Effector CD8-positive, alpha-beta T cell (primary cell): ENCODE data around the gene GOLGA8J.
"Not testable (repeated sequence)": the region's sequence is repeated elsewhere in the genome, so short reads cannot be mapped to it uniquely, and the experiment has no call there.

ENCODE experiments used
- DNase-seq: peaks from one replicate; lab custom pipeline; 2025; lab: John Stamatoyannopoulos, UW

Gene GOLGA8J

DNA sequence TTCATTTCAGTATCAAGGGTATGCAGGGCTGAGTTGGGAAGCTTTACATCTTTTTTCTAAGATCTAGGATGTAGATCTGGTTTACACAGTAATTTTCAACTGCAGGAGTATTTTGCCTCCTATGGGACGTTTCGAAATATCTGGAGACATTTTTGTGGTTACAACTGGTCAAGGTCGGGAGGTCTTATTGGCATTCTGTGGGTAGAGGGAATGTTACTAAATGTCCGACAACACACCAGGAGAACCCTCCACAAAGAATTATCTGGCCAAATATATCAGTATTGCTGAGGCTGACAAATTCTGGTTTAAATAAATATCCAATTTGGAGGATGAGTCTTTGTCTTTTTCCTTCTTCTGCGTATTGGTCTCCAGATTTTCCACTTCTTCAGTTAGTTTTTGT lies 1.9 kb upstream of the GOLGA8J start:
- not testable (repeated sequence) for DNase-seq

DNA sequence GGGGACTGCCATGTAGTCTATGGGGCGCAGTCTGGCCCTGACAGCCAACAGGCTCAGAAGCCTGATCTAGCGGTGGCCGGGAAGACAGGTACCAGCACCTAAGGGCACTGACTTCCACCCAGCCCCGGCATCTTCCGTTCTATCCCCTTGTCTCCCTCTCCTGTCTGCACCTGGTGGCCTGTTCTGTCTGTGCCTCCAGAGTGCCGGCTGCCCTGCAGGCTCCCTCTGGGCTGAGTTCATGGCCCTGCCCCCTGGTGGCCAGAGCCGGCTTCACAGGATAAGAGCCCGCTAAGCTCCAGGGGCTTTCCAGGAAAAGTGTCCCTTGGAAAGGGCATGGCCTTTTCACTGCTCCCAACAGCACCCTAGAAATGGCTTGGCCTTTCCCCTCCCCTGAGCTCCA lies 15.1 kb downstream of the GOLGA8J start:
- not testable (repeated sequence) for DNase-seq

DNA sequence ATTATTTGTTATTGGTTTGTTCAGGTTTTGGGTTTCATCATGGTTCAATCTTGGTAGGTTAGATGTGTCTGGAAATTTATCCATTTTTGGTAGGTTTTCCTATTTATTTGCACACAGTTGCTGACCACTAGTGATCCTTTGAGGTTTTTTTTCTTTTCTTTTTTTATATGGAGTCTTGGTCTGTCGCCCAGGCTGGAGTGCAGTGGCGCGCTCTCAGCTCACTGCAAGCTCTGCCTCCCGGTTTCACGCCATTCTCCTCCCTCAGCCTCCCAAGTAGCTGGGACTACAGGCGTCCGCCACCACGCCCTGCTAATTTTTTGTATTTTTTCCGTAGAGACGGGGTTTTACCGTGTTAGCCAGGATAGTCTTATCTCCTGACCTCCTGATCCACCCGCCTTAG lies 20.1 kb downstream of the GOLGA8J start:
- not testable (repeated sequence) for DNase-seq

DNA sequence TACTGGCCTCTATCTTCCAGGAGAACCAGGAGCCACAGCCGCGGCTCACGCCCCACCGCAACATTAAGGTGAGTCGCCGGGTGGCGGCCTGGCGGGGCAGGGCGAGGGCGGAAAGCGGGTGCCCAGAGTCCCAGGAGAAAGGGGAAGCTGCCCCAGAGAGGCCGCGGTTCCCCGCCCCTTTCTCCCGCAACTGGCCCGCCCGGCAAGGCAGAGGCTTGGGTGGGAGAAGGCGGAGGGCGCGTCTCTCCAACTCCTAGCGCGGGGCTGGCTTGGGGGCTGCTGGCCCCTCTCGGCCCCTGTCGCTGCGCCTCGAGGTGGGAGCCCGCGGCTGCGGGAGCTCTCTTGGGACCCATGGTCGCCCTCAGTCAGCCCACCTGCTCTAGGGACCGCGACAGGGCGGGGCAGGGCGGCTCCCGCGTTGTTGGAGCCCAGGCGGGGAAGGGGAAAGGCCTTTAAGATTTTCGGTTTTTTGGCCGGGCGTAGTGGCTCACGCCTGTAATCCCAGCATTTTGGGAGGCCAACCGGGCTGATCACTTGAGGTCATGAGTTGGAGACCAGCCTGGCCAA lies 21.3 kb downstream of the GOLGA8J start:
- DNase-seq: not testable (repeated sequence)

DNA sequence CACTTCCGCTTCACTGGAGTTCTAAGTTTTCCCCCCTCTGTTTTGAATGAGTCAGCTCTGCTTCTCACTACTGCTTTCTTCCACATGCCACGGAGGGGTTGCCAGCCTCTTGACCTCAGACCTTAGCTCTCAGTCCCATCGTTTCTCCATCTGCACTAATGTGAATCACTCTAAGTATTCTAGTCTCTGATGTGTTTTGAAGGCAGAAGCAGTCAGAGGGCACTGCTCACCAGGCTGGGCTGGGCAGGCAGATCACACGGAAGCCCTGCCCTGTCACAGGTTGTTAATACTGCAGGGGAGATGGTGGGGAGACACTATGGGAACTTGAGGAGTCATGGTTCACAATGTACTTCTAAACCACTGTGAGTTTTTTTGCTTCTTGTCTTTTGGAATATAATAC lies 27.8 kb downstream of the GOLGA8J start:
- DNase-seq: not testable (repeated sequence)

DNA sequence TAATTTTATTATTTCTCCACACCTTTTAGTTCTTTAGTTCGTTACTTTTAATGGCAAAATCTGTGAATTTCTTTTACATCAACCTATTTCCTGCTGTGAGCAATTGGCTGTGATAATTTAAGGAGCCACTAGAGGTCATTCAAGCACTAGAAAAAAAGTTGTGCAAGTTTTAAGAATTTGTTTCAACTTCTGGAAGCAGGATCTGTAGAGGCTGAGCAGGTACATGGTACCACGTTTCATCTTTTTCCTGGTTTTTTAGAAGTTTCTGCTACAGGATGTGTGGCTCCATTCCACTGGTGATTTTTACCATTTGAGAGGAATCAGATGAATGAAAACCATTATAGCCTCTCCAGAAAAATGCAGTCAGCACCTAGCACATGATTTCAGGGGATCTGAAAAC lies 47.3 kb downstream of the GOLGA8J start:
- not testable (repeated sequence) for DNase-seq

DNA sequence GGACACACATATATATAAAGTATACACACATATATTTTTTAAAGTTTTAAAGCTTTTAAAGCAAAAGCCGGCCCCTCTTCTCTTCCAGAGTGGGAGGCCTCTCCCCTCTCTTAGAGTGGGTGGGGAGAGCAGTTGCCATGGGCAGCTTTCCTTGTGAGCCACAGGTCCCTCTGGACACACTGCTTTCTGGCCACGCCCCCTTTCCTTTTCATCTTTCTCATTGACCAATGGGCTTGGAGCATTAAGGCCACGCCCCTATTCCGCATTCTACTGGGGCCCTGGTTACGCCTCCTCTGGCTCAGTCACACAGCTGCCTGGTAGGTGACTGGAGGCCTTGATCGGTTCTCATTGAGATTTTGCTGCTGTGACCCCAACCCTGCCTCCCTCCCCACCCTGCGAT lies 52.0 kb downstream of the GOLGA8J start, which contains the start of gene GOLGA8T:
GOLGA8T (plus strand) TSS at position 301 of the 400 bp plus-strand sequence; CDS start at position 399, 98 bp downstream.
- DNase-seq: not testable (repeated sequence)
